ENCODE results near the gene PLCL1. TPM values are rescaled to one million over a fixed set of nuclear protein-coding genes. Genes with fewer than 3 reads are reported as not detected.

PLCL1 gene
- total and polyA plus RNA-seq, 10 of the 15 experiments (the other 5 are each of a cell fraction or from before 2014, with no cell fraction given) = 0.03 to 1.5 (median 0.22) TPM

DNA sequence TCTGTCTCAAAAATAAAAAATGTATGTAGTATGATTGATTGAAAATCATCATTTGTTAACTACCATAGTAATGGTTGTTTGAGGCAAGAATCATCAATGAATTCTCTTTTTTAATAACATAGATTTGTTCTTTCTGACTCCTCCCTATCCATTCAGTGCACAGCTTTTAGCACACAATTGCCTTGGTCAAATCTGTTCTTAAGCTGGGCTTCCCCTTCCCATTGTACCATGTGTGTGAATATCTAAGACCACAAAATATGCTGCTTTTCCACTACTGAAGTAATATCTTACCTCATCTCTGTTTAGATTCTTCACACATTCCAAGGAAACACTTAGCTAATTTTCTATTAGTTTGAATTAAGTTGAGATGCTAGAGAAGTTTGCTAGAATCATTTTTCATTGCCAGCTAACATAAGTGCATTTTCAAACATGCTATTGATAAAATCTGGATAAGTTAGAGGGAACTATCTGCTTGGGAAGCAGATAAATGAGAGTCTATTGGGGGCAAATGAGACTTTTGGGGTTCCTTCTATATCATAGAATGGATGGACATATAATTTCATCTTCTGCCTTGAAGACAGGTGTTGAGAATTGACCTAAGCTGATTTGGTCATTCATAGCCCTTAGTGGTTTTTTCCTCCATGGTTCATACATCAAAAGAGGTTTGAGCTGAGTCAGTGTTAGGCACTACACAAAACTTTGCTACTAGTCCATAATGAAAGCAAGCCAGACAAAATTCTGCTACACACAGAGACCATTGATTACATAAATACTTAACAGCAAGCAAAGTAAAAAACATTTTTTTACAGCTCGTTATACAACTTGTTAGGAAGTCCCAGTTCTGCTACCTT lies 231.9 kb downstream of the PLCL1 start:
- Histone ChIP-seq H3K9me3 (replicated peaks; ENCODE audit: control insufficient read depth, insufficient read depth, low read length) (no peaks in the 10 kb centered on the region), H3K4me3 (no peak overlapping the region), H3K4me2 (ENCODE audit: control insufficient read depth, insufficient read depth) (no peak overlapping the region), H3K27ac (ENCODE audit: control insufficient read depth, insufficient read depth) (no peak overlapping the region), H3K4me1 (ENCODE audit: control insufficient read depth, insufficient read depth, low read length) (no peaks in the 10 kb centered on the region), H3K27me3 (replicated peaks in 1 of 2; ENCODE audit: control insufficient read depth in 2 of 2, insufficient read depth in 2 of 2, low read length in 1 of 2) (no peaks in the 10 kb centered on the region), H3K79me2 (ENCODE audit: control insufficient read depth, insufficient read depth, low read length) (no peaks in the 10 kb centered on the region), H2AFZ (ENCODE audit: control insufficient read depth, low read depth, low read length) (no peak overlapping the region), H4K20me1 (ENCODE audit: control insufficient read depth, insufficient read depth) (no peaks in the 10 kb centered on the region), H3K9ac (ENCODE audit: control insufficient read depth, insufficient read depth, low read length) (no peak overlapping the region), H3K36me3 (ENCODE audit: control insufficient read depth in 2 of 2, insufficient read depth in 2 of 2, low read length in 1 of 2) (no peaks in the 10 kb centered on the region)
- in situ Hi-C loops (cut with MboI) = no loop called here
- FAIRE-seq (peak; percentile 23), DNase-seq (ENCODE audit: low read depth, low spot score) (no peak), ATAC-seq (peak; percentile 97)
- SMC1A ChIA-PET (ENCODE audit: uncharacterized antibody, unreplicated experiment) = interaction anchor here (0.5 to 2.9 kb wide), 34 partner anchors 9 to 188 kb away, joined by 3 to 17 read pairs (median 4); no protein-coding TSS in a partner anchor
- intact Hi-C loops (cut with micrococcal nuclease; ENCODE audit: unreplicated experiment) = no loop called here
- CTCF ChIA-PET = interaction anchor here (0.8 to 1.5 kb wide), 8 partner anchors 9 to 223 kb away, joined by 3 to 5 read pairs (median 3); no protein-coding TSS in a partner anchor
- POLR2A ChIA-PET = interaction anchor here (0.6 to 1.6 kb wide), 6 partner anchors 19 to 1764 kb away, joined by 3 to 7 read pairs (median 4); no protein-coding TSS in a partner anchor
- WGBS (ENCODE audit: insufficient coverage, insufficient replicate concordance, low lambda C conversion rate, missing lambda C conversion rate) = 0% methylated on average over 1 of the region's 1 CpG
- BruUV-seq (replicated peaks) = no TSS peak
- RAD21 ChIA-PET (ENCODE audit: unreplicated experiment) = interaction anchor here (0.7 to 2.4 kb wide), 14 partner anchors 9 to 181 kb away, joined by 3 to 19 read pairs (median 4); no protein-coding TSS in a partner anchor
- TF ChIP-seq MEF2A (IDR thresholded peaks at IDR 0.05; ENCODE audit: insufficient read depth, low read depth, low read length) = no peak
- TF ChIP-seq, protein P1, sequence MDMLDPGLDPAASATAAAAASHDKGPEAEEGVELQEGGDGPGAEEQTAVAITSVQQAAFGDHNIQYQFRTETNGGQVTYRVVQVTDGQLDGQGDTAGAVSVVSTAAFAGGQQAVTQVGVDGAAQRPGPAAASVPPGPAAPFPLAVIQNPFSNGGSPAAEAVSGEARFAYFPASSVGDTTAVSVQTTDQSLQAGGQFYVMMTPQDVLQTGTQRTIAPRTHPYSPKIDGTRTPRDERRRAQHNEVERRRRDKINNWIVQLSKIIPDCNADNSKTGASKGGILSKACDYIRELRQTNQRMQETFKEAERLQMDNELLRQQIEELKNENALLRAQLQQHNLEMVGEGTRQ (IDR thresholded peaks at IDR 0.05; ENCODE audit: borderline replicate concordance, low read depth, low read length) = no peak
- peak; percentile 11; the same call in 1 of the 2 replicates for TF ChIP-seq MTA2 (IDR thresholded peaks at IDR 0.05; ENCODE audit: low read depth)
- TF ChIP-seq EED (IDR thresholded peaks at IDR 0.05; ENCODE audit: low read depth) = no peak
- 0 out of 2 replicates have a peak, but pooled peaks have one; percentile 19 for TF ChIP-seq NR2F1 (conservative IDR thresholded peaks at IDR 0.05)
- TF ChIP-seq BACH1 (IDR thresholded peaks at IDR 0.05; ENCODE audit: borderline replicate concordance) = peak; percentile 24; the same call in 1 of the 2 replicates
- no peak for TF ChIP-seq CBX3 (IDR thresholded peaks at IDR 0.05; ENCODE audit: borderline replicate concordance, low read depth)
- no peak for TF ChIP-seq PML (IDR thresholded peaks at IDR 0.05; ENCODE audit: low read length)
- TF ChIP-seq CREB1 (IDR thresholded peaks at IDR 0.05; ENCODE audit: low read depth) = peak; percentile 15; the same call in 1 of the 2 replicates
- TF ChIP-seq HDAC2 (IDR thresholded peaks at IDR 0.05) = no peak
- TF ChIP-seq TCF12 (IDR thresholded peaks at IDR 0.05; ENCODE audit: low read depth, low read length) = peak; percentile 50; the same call in 1 of the 2 replicates
- TF ChIP-seq NR2C1 (IDR thresholded peaks at IDR 0.05) = no peak
- TF ChIP-seq SIX5 (IDR thresholded peaks at IDR 0.05; ENCODE audit: low read depth, low read length, severe bottlenecking) = no peak
- TF ChIP-seq PAX8 (IDR thresholded peaks at IDR 0.05) = no peak
- TF ChIP-seq KAT2A (conservative IDR thresholded peaks at IDR 0.05; ENCODE audit: control insufficient read depth, low read depth, low read length) = no peak
- TF ChIP-seq, protein P2, sequence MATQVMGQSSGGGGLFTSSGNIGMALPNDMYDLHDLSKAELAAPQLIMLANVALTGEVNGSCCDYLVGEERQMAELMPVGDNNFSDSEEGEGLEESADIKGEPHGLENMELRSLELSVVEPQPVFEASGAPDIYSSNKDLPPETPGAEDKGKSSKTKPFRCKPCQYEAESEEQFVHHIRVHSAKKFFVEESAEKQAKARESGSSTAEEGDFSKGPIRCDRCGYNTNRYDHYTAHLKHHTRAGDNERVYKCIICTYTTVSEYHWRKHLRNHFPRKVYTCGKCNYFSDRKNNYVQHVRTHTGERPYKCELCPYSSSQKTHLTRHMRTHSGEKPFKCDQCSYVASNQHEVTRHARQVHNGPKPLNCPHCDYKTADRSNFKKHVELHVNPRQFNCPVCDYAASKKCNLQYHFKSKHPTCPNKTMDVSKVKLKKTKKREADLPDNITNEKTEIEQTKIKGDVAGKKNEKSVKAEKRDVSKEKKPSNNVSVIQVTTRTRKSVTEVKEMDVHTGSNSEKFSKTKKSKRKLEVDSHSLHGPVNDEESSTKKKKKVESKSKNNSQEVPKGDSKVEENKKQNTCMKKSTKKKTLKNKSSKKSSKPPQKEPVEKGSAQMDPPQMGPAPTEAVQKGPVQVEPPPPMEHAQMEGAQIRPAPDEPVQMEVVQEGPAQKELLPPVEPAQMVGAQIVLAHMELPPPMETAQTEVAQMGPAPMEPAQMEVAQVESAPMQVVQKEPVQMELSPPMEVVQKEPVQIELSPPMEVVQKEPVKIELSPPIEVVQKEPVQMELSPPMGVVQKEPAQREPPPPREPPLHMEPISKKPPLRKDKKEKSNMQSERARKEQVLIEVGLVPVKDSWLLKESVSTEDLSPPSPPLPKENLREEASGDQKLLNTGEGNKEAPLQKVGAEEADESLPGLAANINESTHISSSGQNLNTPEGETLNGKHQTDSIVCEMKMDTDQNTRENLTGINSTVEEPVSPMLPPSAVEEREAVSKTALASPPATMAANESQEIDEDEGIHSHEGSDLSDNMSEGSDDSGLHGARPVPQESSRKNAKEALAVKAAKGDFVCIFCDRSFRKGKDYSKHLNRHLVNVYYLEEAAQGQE (IDR thresholded peaks at IDR 0.05; ENCODE audit: low read depth, low read length) = no peak
- TF ChIP-seq, protein P3, sequence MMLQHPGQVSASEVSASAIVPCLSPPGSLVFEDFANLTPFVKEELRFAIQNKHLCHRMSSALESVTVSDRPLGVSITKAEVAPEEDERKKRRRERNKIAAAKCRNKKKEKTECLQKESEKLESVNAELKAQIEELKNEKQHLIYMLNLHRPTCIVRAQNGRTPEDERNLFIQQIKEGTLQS (IDR thresholded peaks at IDR 0.05; ENCODE audit: borderline replicate concordance, extremely low read depth, low read depth, low read length) = no peak
- TF ChIP-seq IRF4 (IDR thresholded peaks at IDR 0.05; ENCODE audit: low read depth, low read length) = no peak
- TF ChIP-seq CREM (IDR thresholded peaks at IDR 0.05; ENCODE audit: low read depth) = peak; percentile 34; the same call in 1 of the 2 replicates
- TF ChIP-seq IKZF1 (conservative IDR thresholded peaks at IDR 0.05) = no peak; the same call in 1 of the 2 replicates
